IPS DF 6.9 (cell line): ENCODE data around the gene RYR3.

Experiments
- DNase-seq: peaks from one replicate; pipeline ENCODE4 v3.0.0-alpha.2; 2013; ENCODE audit warnings: low read depth, low spot score
- H3K27ac ChIP-seq: one replicate; pipeline ENCODE4 v1.5.1; 2013; ENCODE audit warnings: low read length, control low read depth
- H3K27me3 ChIP-seq: 2 replicates; pipeline ENCODE4 v1.6.1; 2013; ENCODE audit warnings: mild to moderate bottlenecking, low read length; ENCODE audit not compliant: control insufficient read depth, insufficient read depth
- H3K36me3 ChIP-seq: 2 replicates; pipeline ENCODE4 v1.6.1; 2013; ENCODE audit warnings: low read length; ENCODE audit not compliant: control insufficient read depth, insufficient read depth
- H3K4me1 ChIP-seq: 2 replicates; pipeline ENCODE4 v1.6.1; 2013; ENCODE audit warnings: low read length; ENCODE audit not compliant: control insufficient read depth, insufficient read depth
- H3K4me3 ChIP-seq: 2 replicates; pipeline ENCODE4 v1.5.1; 2013; ENCODE audit warnings: mild to moderate bottlenecking, low read length
- H3K9me3 ChIP-seq: 2 replicates; pipeline ENCODE4 v1.6.1; 2013; ENCODE audit warnings: low read length, inconsistent platforms; ENCODE audit not compliant: control insufficient read depth, insufficient read depth
- WGBS: extraction: QIAGEN DNeasy Blood & Tissue Kit; methylation state at CpG from one replicate; pipeline ENCODE4 v1.1.7; 2013; ENCODE audit warnings: mixed read lengths, missing lambda C conversion rate; ENCODE audit not compliant: insufficient read length, insufficient coverage; 5-methylcytosine and 5-hydroxymethylcytosine counted together

RYR3 gene

DNA sequence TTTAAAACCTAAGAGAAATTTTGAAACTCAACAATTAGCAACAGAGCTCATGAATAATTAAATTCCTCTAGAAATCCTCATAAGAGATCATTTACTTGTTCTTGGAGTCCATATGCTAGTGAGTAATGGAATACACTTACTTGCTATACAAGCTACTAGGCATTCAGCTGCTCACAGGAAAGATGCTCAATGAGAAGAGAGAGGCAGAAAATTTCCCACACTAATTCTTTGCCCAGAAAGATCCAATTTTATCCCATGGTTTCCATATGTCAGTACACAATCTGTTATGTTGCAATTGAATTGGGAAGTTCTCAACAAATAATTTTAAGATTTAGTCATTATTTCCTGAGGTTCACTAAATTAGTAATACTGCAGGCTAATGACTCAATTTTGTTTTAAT, 310.4 kb downstream of the RYR3 start:
- H3K9me3 ChIP-seq, result no peaks in the 10 kb centered on the region
- no peaks in the 10 kb centered on the region for H3K4me1 ChIP-seq
- no peaks in the 10 kb centered on the region for H3K27me3 ChIP-seq
- no peak for DNase-seq
- H3K4me3 ChIP-seq, result no peak overlapping the region
- H3K36me3 ChIP-seq, result no peaks in the 10 kb centered on the region
- no peak overlapping the region for H3K27ac ChIP-seq

- Histone ChIP-seq H3K27me3 (no peaks in the 10 kb centered on the region), H3K9me3 (no peaks in the 10 kb centered on the region), H3K4me3 (no peak overlapping the region), H3K27ac (no peak overlapping the region), H3K36me3 (no peaks in the 10 kb centered on the region), H3K4me1 (no peaks in the 10 kb centered on the region)
- no CpG with 5 or more reads among the region's 7 CpGs for WGBS
- DNase-seq, result no peak
These were observed 312.2 kb downstream of the RYR3 start for GRCh38 chr15:33623010-33623409.

- Histone ChIP-seq H3K27me3 (no peaks in the 10 kb centered on the region), H3K9me3 (no peaks in the 10 kb centered on the region), H3K4me1 (no peaks in the 10 kb centered on the region), H3K36me3 (no peaks in the 10 kb centered on the region), H3K27ac (no peak overlapping the region), H3K4me3 (no peak overlapping the region)
- WGBS, result 100% methylated on average over 1 of the region's 3 CpGs
- no peak for DNase-seq
These were observed 313.7 kb downstream of the RYR3 start for GRCh38 chr15:33624439-33624838.

GRCh38 chr15:33629647-33630046, 318.9 kb downstream of the RYR3 start:
- H3K36me3 ChIP-seq, result no peaks in the 10 kb centered on the region

DNA sequence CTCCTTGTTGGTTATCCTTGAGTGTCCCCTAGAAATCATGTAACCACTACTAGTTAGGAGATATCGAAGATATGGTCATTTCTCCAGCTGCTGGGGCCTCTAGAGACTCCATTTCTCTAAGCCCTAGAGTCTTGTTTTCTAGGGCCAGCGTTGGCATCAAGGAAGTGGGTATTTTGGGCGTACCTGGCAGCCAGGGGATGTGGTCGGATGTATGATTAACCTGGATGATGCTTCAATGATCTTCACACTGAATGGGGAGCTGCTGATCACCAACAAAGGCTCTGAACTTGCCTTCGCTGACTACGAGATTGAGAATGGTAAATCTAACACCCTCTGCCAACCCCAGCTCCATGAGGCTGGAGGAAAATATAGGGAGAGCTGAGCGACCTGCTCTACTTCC, 325.5 kb downstream of the RYR3 start:
- H3K4me3 ChIP-seq, result no peak overlapping the region
- DNase-seq, result no peak
- H3K27me3 ChIP-seq, result no peaks in the 10 kb centered on the region
- H3K9me3 ChIP-seq, result no peaks in the 10 kb centered on the region
- H3K36me3 ChIP-seq, result no peaks in the 10 kb centered on the region
- no peaks in the 10 kb centered on the region for H3K4me1 ChIP-seq
- no peak overlapping the region for H3K27ac ChIP-seq
- WGBS, result no CpG with 5 or more reads among the region's 7 CpGs

More at GRCh38 chr15:33629647-33630046, 318.9 kb downstream of the RYR3 start:
- no CpG with 5 or more reads among the region's 4 CpGs for WGBS
- H3K4me1 ChIP-seq, result no peaks in the 10 kb centered on the region
- no peak overlapping the region for H3K4me3 ChIP-seq
- DNase-seq, result no peak
- H3K27ac ChIP-seq, result no peak overlapping the region
- H3K9me3 ChIP-seq, result no peaks in the 10 kb centered on the region
- no peaks in the 10 kb centered on the region for H3K27me3 ChIP-seq

GRCh38 chr15:33636958-33637357, 326.2 kb downstream of the RYR3 start:
- no peaks in the 10 kb centered on the region for H3K27me3 ChIP-seq
- no peaks in the 10 kb centered on the region for H3K36me3 ChIP-seq
- WGBS, result no CpG with 5 or more reads among the region's 1 CpG
- H3K9me3 ChIP-seq, result no peaks in the 10 kb centered on the region
- H3K4me3 ChIP-seq, result no peak overlapping the region
- DNase-seq, result no peak
- no peak overlapping the region for H3K27ac ChIP-seq
- H3K4me1 ChIP-seq, result no peaks in the 10 kb centered on the region

GRCh38 chr15:33638453-33638852, 327.7 kb downstream of the RYR3 start:
- Histone ChIP-seq H3K36me3 (no peaks in the 10 kb centered on the region), H3K27me3 (no peaks in the 10 kb centered on the region), H3K4me1 (no peaks in the 10 kb centered on the region), H3K9me3 (no peaks in the 10 kb centered on the region), H3K27ac (no peak overlapping the region), H3K4me3 (no peak overlapping the region)
- no peak for DNase-seq
- WGBS, result no CpG with 5 or more reads among the region's 2 CpGs

GRCh38 chr15:33639051-33639450, 328.3 kb downstream of the RYR3 start:
- H3K27me3 ChIP-seq, result no peaks in the 10 kb centered on the region
- DNase-seq, result no peak
- H3K4me1 ChIP-seq, result no peaks in the 10 kb centered on the region
- WGBS, result no CpG with 5 or more reads among the region's 4 CpGs
- no peak overlapping the region for H3K4me3 ChIP-seq
- no peak overlapping the region for H3K27ac ChIP-seq
- no peaks in the 10 kb centered on the region for H3K9me3 ChIP-seq
- H3K36me3 ChIP-seq, result no peaks in the 10 kb centered on the region

DNA sequence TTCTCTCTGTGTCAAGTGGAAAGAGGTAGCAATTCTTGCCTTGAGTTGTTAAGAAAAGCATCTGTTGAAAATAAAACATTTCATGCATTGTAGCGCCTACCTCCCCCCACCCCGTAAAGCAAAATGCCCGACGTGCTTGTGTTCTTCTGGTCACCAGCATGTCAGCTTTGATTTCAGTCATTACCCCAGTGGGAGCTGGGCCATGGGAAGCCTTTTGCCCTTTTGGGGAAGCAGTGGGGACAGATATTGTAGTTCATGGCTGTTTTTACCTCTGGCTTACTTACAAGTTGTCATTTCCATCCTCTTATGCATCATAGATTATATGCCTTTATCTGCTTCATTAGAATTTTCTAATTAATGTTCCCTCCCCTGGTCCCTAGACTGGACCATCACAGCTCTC, 328.7 kb downstream of the RYR3 start:
- no peak overlapping the region for H3K27ac ChIP-seq
- no peaks in the 10 kb centered on the region for H3K9me3 ChIP-seq
- no peak for DNase-seq
- no CpG with 5 or more reads among the region's 4 CpGs for WGBS
- no peak overlapping the region for H3K4me3 ChIP-seq
- no peaks in the 10 kb centered on the region for H3K4me1 ChIP-seq
- H3K36me3 ChIP-seq, result no peaks in the 10 kb centered on the region
- H3K27me3 ChIP-seq, result no peaks in the 10 kb centered on the region

GRCh38 chr15:33639978-33640377, 329.2 kb downstream of the RYR3 start:
- no peak overlapping the region for H3K27ac ChIP-seq
- no peaks in the 10 kb centered on the region for H3K9me3 ChIP-seq
- H3K4me3 ChIP-seq, result no peak overlapping the region
- no peaks in the 10 kb centered on the region for H3K4me1 ChIP-seq
- no peaks in the 10 kb centered on the region for H3K36me3 ChIP-seq
- no peaks in the 10 kb centered on the region for H3K27me3 ChIP-seq
- DNase-seq, result no peak
- no CpG with 5 or more reads among the region's 6 CpGs for WGBS

DNA sequence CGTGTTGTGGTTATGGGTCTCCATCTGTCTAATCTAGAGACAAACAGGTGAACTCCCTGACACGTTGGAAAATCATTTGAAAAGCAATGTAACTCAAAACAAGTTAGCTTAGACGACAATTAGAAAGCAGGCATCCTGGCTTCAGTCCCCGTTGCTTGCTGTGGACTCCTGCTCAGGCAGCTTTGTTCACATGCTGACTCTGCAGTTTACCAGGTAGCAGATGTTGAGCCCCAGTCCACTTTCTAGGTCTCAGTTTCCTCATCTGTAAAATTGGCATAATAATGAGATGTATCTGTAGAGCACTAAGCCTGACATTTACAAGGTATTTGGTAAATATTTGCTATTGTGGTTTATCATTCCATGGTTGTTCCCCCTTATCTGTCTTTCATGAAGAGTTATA, 330.3 kb downstream of the RYR3 start:
- Histone ChIP-seq H3K9me3 (no peaks in the 10 kb centered on the region), H3K4me1 (no peaks in the 10 kb centered on the region), H3K4me3 (no peak overlapping the region), H3K27me3 (no peaks in the 10 kb centered on the region), H3K27ac (no peak overlapping the region), H3K36me3 (no peaks in the 10 kb centered on the region)
- no CpG with 5 or more reads among the region's 4 CpGs for WGBS
- DNase-seq, result no peak
